ENCODE data around the gene ATXN1.
A peak's percentile ranks its signal among the peaks of the same experiment; 100 is the strongest.
"Not testable (repeated sequence)": the region's sequence is repeated elsewhere in the genome, so short reads cannot be mapped to it uniquely, and the experiment has no call there.

Gene ATXN1

GRCh38 chr6:16720861-16721260 is 40.4 kb downstream of the ATXN1 start:
- DNase-seq (ENCODE audit: low read depth in 2 of 2) = no peak

GRCh38 chr6:16719488-16719887 is 41.8 kb downstream of the ATXN1 start:
- no peak for DNase-seq (ENCODE audit: low read depth in 2 of 2)

GRCh38 chr6:16718356-16718755 is 42.9 kb downstream of the ATXN1 start:
- no peak for DNase-seq (ENCODE audit: low read depth in 2 of 2)

- DNase-seq (ENCODE audit: low read depth in 2 of 2) = no peak
Measured at GRCh38 chr6:16717275-16717942, 43.9 kb downstream of the ATXN1 start.

GRCh38 chr6:16716321-16716858 is 44.9 kb downstream of the ATXN1 start:
- no peak for DNase-seq (ENCODE audit: low read depth in 2 of 2)

- no peak for DNase-seq (ENCODE audit: low read depth in 2 of 2)
Measured at GRCh38 chr6:16713597-16713996, 47.7 kb downstream of the ATXN1 start.

GRCh38 chr6:16712931-16713484 is 48.3 kb downstream of the ATXN1 start:
- peak; percentile 82 to 83 for DNase-seq (ENCODE audit: low read depth in 2 of 2)

GRCh38 chr6:16712255-16712930 is 48.9 kb downstream of the ATXN1 start:
- DNase-seq (ENCODE audit: low read depth in 2 of 2) = no peak

- DNase-seq (ENCODE audit: low read depth in 2 of 2) = no peak
Measured at GRCh38 chr6:16711546-16712254, 49.6 kb downstream of the ATXN1 start.

GRCh38 chr6:16706911-16707783 is 54.1 kb downstream of the ATXN1 start:
- DNase-seq (ENCODE audit: low read depth in 2 of 2) = no peak

GRCh38 chr6:16706491-16706890 is 54.8 kb downstream of the ATXN1 start:
- DNase-seq (ENCODE audit: low read depth in 2 of 2) = not testable (repeated sequence)

GRCh38 chr6:16706029-16706428 is 55.2 kb downstream of the ATXN1 start:
- no peak for DNase-seq (ENCODE audit: low read depth in 2 of 2)

- DNase-seq (ENCODE audit: low read depth in 2 of 2) = no peak
Measured at GRCh38 chr6:16705081-16705993, 55.9 kb downstream of the ATXN1 start.

- no peak for DNase-seq (ENCODE audit: low read depth in 2 of 2)
Measured at GRCh38 chr6:16704401-16705045, 56.7 kb downstream of the ATXN1 start.

GRCh38 chr6:16702627-16703378 is 58.5 kb downstream of the ATXN1 start:
- not testable (repeated sequence) for DNase-seq (ENCODE audit: low read depth in 2 of 2)

GRCh38 chr6:16700916-16701234 is 60.4 kb downstream of the ATXN1 start:
- DNase-seq (ENCODE audit: low read depth in 2 of 2) = no peak

GRCh38 chr6:16700202-16700915 is 60.9 kb downstream of the ATXN1 start:
- DNase-seq (ENCODE audit: low read depth in 2 of 2) = no peak

All from fibroblast of skin of left quadriceps (primary cell).